UCSD-AML1 (cell line): ENCODE data around the gene POP5.

Source experiments
- DNase-seq: peaks from one replicate; lab custom pipeline; 2025; ENCODE audit not compliant: unreplicated experiment; lab: John Stamatoyannopoulos, UW

The POP5 gene

GRCh38 chr12:120590741-120591407, 9.7 kb upstream of the POP5 start:
- DNase-seq = no peak

- DNase-seq = no peak
Measured at GRCh38 chr12:120588948-120589930, 8.0 kb upstream of the POP5 start.

GRCh38 chr12:120588371-120588770, 7.2 kb upstream of the POP5 start:
- DNase-seq = no peak

- DNase-seq = no peak
Measured at GRCh38 chr12:120586860-120587259, 5.7 kb upstream of the POP5 start.

GRCh38 chr12:120586206-120586605, 5.0 kb upstream of the POP5 start:
- no peak for DNase-seq

GRCh38 chr12:120584343-120585149, 3.3 kb upstream of the POP5 start:
- peak; percentile 55 for DNase-seq

GRCh38 chr12:120583478-120584030, 2.4 kb upstream of the POP5 start:
- DNase-seq = peak; percentile 72

GRCh38 chr12:120581998-120582397, 796 bp upstream of the POP5 start:
- no peak for DNase-seq

- no peak for DNase-seq
Measured at GRCh38 chr12:120579179-120579578, 2.0 kb downstream of the POP5 start.

GRCh38 chr12:120574106-120574505, 7.1 kb downstream of the POP5 start:
- DNase-seq = no peak

- DNase-seq = no peak
Measured at GRCh38 chr12:120573560-120573959, 7.6 kb downstream of the POP5 start.

GRCh38 chr12:120571299-120571698, 9.9 kb downstream of the POP5 start:
- no peak for DNase-seq

GRCh38 chr12:120563495-120563894, 17.7 kb downstream of the POP5 start:
- DNase-seq = no peak

- no peak for DNase-seq
Measured at GRCh38 chr12:120562906-120563305, 18.3 kb downstream of the POP5 start.

- DNase-seq = no peak
Measured at GRCh38 chr12:120557589-120557988, 23.6 kb downstream of the POP5 start.

GRCh38 chr12:120554678-120555077, 26.5 kb downstream of the POP5 start:
- no peak for DNase-seq

GRCh38 chr12:120546050-120546386, 35.2 kb downstream of the POP5 start:
- DNase-seq = no peak

GRCh38 chr12:120544691-120545090, 36.5 kb downstream of the POP5 start:
- no peak for DNase-seq

GRCh38 chr12:120542166-120542565, 39.0 kb downstream of the POP5 start:
- DNase-seq = no peak

- no peak for DNase-seq
Measured at GRCh38 chr12:120540445-120540844, 40.8 kb downstream of the POP5 start.

GRCh38 chr12:120539303-120539702, 41.9 kb downstream of the POP5 start:
- DNase-seq = no peak
